Measurements from ENCODE around the gene H19.

- TF ChIP-seq CTCF (IDR thresholded peaks at IDR 0.05; ENCODE audit: borderline replicate concordance, extremely low read depth, low read length, poor library complexity, severe bottlenecking) (no peak), EZH2 (IDR thresholded peaks at IDR 0.05; ENCODE audit: borderline replicate concordance, low read depth, low read length, severe bottlenecking) (no peak)
Measured at GRCh38 chr11:1990872-1991578, 6.6 kb downstream of the H19 start.
